Endothelial cell of umbilical vein (primary cell): ENCODE measurements around the gene MSH3. TPM values are rescaled to one million over a fixed set of nuclear protein-coding genes. Genes with fewer than 3 reads are reported as not detected.

Experiments
- BruUV-seq: library from RNA; stranded (reverse); fragments of 400-500 nt; replicated peaks from 2 replicates; lab custom pipeline; 2021; lab: Mats Ljungman, UMichigan
- CTCF ChIA-PET: fragments of 300-600, 350-600 bp; sonication (Branson Sonifier 250); formaldehyde crosslinking; loops from one replicate; lab custom pipeline; 2021; ENCODE audit warnings: antibody characterized with exemption, inconsistent platforms; lab: Charles Lee
- POLR2A ChIA-PET: fragments of 300-600, 350-600 bp; sonication (Branson Sonifier 250); formaldehyde crosslinking; loops from one replicate; lab custom pipeline; 2021; ENCODE audit warnings: antibody characterized with exemption, inconsistent platforms; lab: Charles Lee
- DNase-seq: peaks from one replicate; pipeline ENCODE4 v3.0.0-alpha.2; 2011; ENCODE audit warnings: low read depth, low spot score
- FAIRE-seq: peaks from 2 replicates; lab custom pipeline; 2011; peaks lifted over from hg19 to GRCh38; lab: Jason Lieb, UNC
- H2AFZ ChIP-seq: 2 replicates; pipeline ENCODE4 v1.6.0; 2012; ENCODE audit warnings: low read depth, low read length, control low read depth, inconsistent platforms
- H3K27ac ChIP-seq: 2 replicates; pipeline ENCODE4 v1.5.1; 2011; ENCODE audit warnings: low read depth, mild to moderate bottlenecking, control low read depth, low read length, moderate library complexity; ENCODE audit not compliant: insufficient read depth
- H3K27me3 ChIP-seq, 2 experiments: 2 replicates each; pipeline versions ENCODE4 v1.6.0 to v1.6.1; 2011; ENCODE audit warnings: low read length in 2 of 2, mixed read lengths in 1 of 2; ENCODE audit not compliant: control insufficient read depth in 2 of 2, insufficient read depth in 2 of 2
- H3K36me3 ChIP-seq, 2 experiments: 2 replicates in 1 of 2; 3 replicates in 1 of 2; pipeline ENCODE4 v1.5.1; 2011; ENCODE audit warnings: low read length in 2 of 2, mild to moderate bottlenecking in 1 of 2, moderate library complexity in 1 of 2; ENCODE audit not compliant: control insufficient read depth in 2 of 2, insufficient read depth in 2 of 2; ENCODE audit errors: extremely low read depth in 1 of 2
- H3K4me1 ChIP-seq: 3 replicates; pipeline ENCODE4 v1.5.1; 2011; ENCODE audit warnings: mild to moderate bottlenecking, low read length; ENCODE audit not compliant: control insufficient read depth, insufficient read depth; ENCODE audit errors: extremely low read depth
- H3K4me2 ChIP-seq: 2 replicates; pipeline ENCODE4 v1.6.1; 2011; ENCODE audit warnings: low read length, control low read depth, mixed read lengths; ENCODE audit not compliant: insufficient read depth
- H3K4me3 ChIP-seq, 3 experiments: fragments of 200-600 bp in 1 of 3; sonication (generic), shearing (Covaris generic) in 1 of 3; replicated peaks in 1 of 3; 2 replicates each; pipeline ENCODE4 v1.5.1; 2011 to 2016; ENCODE audit warnings: control low read depth in 3 of 3, low read length in 3 of 3, mild to moderate bottlenecking in 2 of 3, inconsistent platforms in 1 of 3, low read depth in 1 of 3, moderate library complexity in 1 of 3; ENCODE audit not compliant: insufficient read depth in 1 of 3
- H3K79me2 ChIP-seq: 2 replicates; pipeline ENCODE4 v1.6.0; 2012; ENCODE audit warnings: low read length, inconsistent platforms; ENCODE audit not compliant: control insufficient read depth, insufficient read depth
- H3K9ac ChIP-seq: replicated peaks from 2 replicates; pipeline ENCODE3; 2011; ENCODE audit warnings: low read length, control low read depth; ENCODE audit not compliant: insufficient read depth; ENCODE audit errors: extremely low read depth
- H3K9me1 ChIP-seq: replicated peaks from 3 replicates; pipeline ENCODE4 v1.6.0; 2011; ENCODE audit warnings: mild to moderate bottlenecking, low read length; ENCODE audit not compliant: control insufficient read depth, insufficient read depth; ENCODE audit errors: extremely low read depth
- H3K9me3 ChIP-seq: replicated peaks from 2 replicates; pipeline ENCODE4 v1.5.1; 2012; ENCODE audit warnings: low read length, inconsistent platforms; ENCODE audit not compliant: control insufficient read depth, insufficient read depth
- H4K20me1 ChIP-seq: replicated peaks from 2 replicates; pipeline ENCODE3; 2011; ENCODE audit warnings: mild to moderate bottlenecking, low read length; ENCODE audit not compliant: control insufficient read depth, insufficient read depth; ENCODE audit errors: extremely low read depth
- EZH2 ChIP-seq: IDR thresholded peaks from 2 replicates; pipeline ENCODE4 v1.6.1; 2012; ENCODE audit warnings: borderline replicate concordance, low read depth, mild to moderate bottlenecking, moderate library complexity, low read length, inconsistent platforms; ENCODE audit not compliant: severe bottlenecking
- FOS ChIP-seq: IDR thresholded peaks from 2 replicates; pipeline ENCODE4 v1.6.1; 2011; ENCODE audit warnings: mild to moderate bottlenecking, low read length, moderate library complexity, borderline replicate concordance; ENCODE audit not compliant: insufficient read depth
- GATA2 ChIP-seq: IDR thresholded peaks from 2 replicates; pipeline ENCODE4 v1.7.0; 2011; ENCODE audit warnings: low read depth, mild to moderate bottlenecking, moderate library complexity, mixed read lengths, low read length; ENCODE audit not compliant: insufficient read length, insufficient read depth
- JUN ChIP-seq: IDR thresholded peaks from 2 replicates; pipeline ENCODE4 v1.6.1; 2011; ENCODE audit warnings: borderline replicate concordance, low read depth; ENCODE audit not compliant: insufficient read length, insufficient read depth
- MYC ChIP-seq: IDR thresholded peaks from one replicate; pipeline ENCODE4 v1.6.1; 2011; ENCODE audit warnings: mild to moderate bottlenecking, low read depth, low read length
- POLR2A ChIP-seq: IDR thresholded peaks from 2 replicates; pipeline ENCODE4 v1.6.1; 2012; ENCODE audit warnings: low read depth, mild to moderate bottlenecking, control low read depth, low read length
- POLR2AphosphoS5 ChIP-seq: IDR thresholded peaks from 2 replicates; pipeline ENCODE4 v1.6.1; 2012; ENCODE audit warnings: low read depth, mild to moderate bottlenecking, control low read depth, low read length, moderate library complexity; ENCODE audit not compliant: insufficient read depth
- dilution Hi-C: fragments of 300-500 bp; cut with MboI; formaldehyde crosslinking; loops from one replicate; pipeline ENCODE4 v1.15.0; 2019; ENCODE audit warnings: low sequenced_read_pairs; ENCODE audit not compliant: extremely low pct_ligation_motif_present
- intact Hi-C: fragments of 100-400 bp; cut with micrococcal nuclease; formaldehyde crosslinking; loops from one replicate; pipeline ENCODE4 v1.10.0; 2022
- polyA plus RNA-seq, 4 experiments: library from polyadenylated mRNA; depleted of rRNA in 3 of 4; stranded (reverse) in 3 of 4; unstranded in 1 of 4; fragments of >200 nt; gene quantifications; 2 replicates each; pipeline versions ENCODE4 v1.2.1 to v1.2.3, GENCODE V29; 2011 to 2012; ENCODE audit warnings: missing spikeins in 1 of 4
- total RNA-seq: library from RNA; stranded (reverse); gene quantifications from 2 replicates; pipeline ENCODE4 v1.2.3, GENCODE V29; 2021
- TF ChIP-seq, protein P1 (sequence below), 2 donors: IDR thresholded peaks; 1 replicate in 1 of 2; 2 replicates in 1 of 2; pipeline ENCODE4 v1.5.1; 2011; ENCODE audit warnings: low read length in 2 of 2, mild to moderate bottlenecking in 2 of 2, moderate library complexity in 2 of 2, control low read depth in 1 of 2, inconsistent platforms in 1 of 2, low read depth in 1 of 2; ENCODE audit not compliant: insufficient read depth in 1 of 2; ENCODE audit errors: extremely low read depth in 1 of 2
- TF ChIP-seq, protein P2 (sequence below): IDR thresholded peaks from 2 replicates; pipeline ENCODE4 v1.6.1; 2011; ENCODE audit not compliant: insufficient read depth, insufficient read length

MSH3 gene
- total and polyA plus RNA-seq, 2 donors (not counting 3 experiments of a cell fraction or from before 2014, with no cell fraction given) = 2.0 to 13.0 TPM

DNA sequence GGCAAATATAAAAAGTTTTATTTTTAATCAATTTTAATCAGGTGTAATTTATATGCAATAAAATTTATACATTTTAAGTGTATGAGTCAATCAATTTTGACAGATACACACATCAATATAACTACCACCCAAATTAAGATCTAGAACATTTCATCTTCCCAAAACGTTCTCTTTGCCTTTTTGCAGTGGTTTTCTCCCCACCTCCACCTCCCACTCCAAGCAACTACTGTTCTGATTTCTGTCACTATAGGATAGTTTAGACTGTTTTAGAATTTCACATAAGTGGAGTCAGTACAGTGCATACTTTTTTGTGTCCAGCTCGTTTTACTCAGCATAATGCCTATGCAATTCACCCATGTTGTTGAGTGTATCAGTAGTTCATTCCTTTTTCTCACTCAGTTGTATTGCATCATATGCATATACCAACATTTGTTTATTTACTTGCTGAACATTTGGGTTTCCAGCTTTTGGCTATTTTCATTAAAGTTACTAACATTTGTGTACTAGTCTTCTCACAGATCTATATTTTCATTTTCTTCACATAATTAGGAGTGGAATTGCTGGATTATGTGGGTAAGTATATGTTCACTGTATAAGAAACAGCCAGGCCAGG, 52.5 kb downstream of the MSH3 start:
- Histone ChIP-seq H3K9ac (no peak overlapping the region), H3K9me1 (no peaks in the 10 kb centered on the region), H3K4me3 (no peak overlapping the region), H2AFZ (no peak overlapping the region), H3K4me1 (no peaks in the 10 kb centered on the region), H3K9me3 (no peaks in the 10 kb centered on the region), H3K4me2 (no peak overlapping the region), H4K20me1 (no peaks in the 10 kb centered on the region), H3K27ac (no peak overlapping the region), H3K36me3 (no peaks in the 10 kb centered on the region), H3K79me2 (no peaks in the 10 kb centered on the region), H3K27me3 (no peaks in the 10 kb centered on the region)
- dilution Hi-C loops = no loop called here
- no TSS peak for BruUV-seq
- ChIA-PET CTCF (interaction anchor here (1.2 kb wide), 2 partner anchors 401 to 488 kb away, joined by 3 to 5 read pairs; no protein-coding TSS in a partner anchor), POLR2A (no interaction called here)
- intact Hi-C loops = no loop called here
- TF ChIP-seq, protein P1, sequence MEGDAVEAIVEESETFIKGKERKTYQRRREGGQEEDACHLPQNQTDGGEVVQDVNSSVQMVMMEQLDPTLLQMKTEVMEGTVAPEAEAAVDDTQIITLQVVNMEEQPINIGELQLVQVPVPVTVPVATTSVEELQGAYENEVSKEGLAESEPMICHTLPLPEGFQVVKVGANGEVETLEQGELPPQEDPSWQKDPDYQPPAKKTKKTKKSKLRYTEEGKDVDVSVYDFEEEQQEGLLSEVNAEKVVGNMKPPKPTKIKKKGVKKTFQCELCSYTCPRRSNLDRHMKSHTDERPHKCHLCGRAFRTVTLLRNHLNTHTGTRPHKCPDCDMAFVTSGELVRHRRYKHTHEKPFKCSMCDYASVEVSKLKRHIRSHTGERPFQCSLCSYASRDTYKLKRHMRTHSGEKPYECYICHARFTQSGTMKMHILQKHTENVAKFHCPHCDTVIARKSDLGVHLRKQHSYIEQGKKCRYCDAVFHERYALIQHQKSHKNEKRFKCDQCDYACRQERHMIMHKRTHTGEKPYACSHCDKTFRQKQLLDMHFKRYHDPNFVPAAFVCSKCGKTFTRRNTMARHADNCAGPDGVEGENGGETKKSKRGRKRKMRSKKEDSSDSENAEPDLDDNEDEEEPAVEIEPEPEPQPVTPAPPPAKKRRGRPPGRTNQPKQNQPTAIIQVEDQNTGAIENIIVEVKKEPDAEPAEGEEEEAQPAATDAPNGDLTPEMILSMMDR (IDR thresholded peaks at IDR 0.05; ENCODE audit: extremely low read depth in 1 of 2, insufficient read depth in 1 of 2, low read depth in 1 of 2, low read length in 2 of 2) = no peak
- TF ChIP-seq FOS (no peak), GATA2 (no peak), EZH2 (no peak), POLR2A (no peak), MYC (no peak), POLR2AphosphoS5 (no peak), JUN (no peak)
- TF ChIP-seq, protein P2, sequence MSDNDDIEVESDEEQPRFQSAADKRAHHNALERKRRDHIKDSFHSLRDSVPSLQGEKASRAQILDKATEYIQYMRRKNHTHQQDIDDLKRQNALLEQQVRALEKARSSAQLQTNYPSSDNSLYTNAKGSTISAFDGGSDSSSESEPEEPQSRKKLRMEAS = no peak
- no peak for FAIRE-seq
- no peak for DNase-seq
